T47D (cell line): ENCODE data around the gene RHOB.

Source experiments
- DNase-seq, 2 experiments: peaks; one replicate each; pipeline versions ENCODE4 v3.0.0 to v3.0.0-alpha.2; 2011 to 2012; ENCODE audit warnings: low read depth in 1 of 2, low spot score in 1 of 2
- JUND ChIP-seq: IDR thresholded peaks from 2 replicates; pipeline ENCODE4 v1.6.1; 2012; ENCODE audit warnings: low read depth
- in situ Hi-C: cut with HindIII; loops from 2 replicates; pipeline ENCODE4 v1.10.0; 2016; ENCODE audit warnings: low sequenced_read_pairs, low pct_unique_long_range_greater_than_20kb

Gene RHOB

DNA sequence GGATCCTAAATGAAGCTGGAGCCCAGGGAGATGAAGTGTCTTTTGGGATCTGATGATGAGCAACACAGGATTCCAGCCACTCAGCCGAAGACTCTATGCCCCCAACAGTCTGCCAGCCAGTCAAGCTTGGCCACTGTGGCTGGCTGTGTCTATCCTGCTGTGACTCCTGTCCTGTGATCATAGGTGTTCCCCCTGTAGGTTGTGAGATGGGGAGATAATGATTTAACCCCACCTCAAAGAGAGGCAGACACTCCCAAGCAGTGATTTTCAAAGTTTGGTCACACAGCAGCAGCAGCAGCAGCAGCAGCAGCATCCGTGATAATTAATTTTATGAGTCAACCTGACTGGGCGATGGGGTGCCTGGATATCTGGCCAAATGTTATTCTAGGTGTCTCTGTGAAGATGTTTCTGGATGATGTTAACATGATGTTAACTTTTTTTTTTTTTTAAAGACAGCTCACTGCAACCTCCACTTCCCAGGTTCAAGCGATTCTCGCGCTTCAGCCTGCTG is 21.4 kb upstream of the RHOB start:
- in situ Hi-C loops, result loop anchor here (25.0 kb wide), 1 partner anchor 212 kb away; no protein-coding TSS in a partner anchor
- no peak for DNase-seq

GRCh38 chr2:20425884-20426283 is 21.0 kb upstream of the RHOB start:
- no peak for TF ChIP-seq JUND
- no peak for DNase-seq
- in situ Hi-C loops, result loop anchor here (25.0 kb wide), 1 partner anchor 211 kb away; no protein-coding TSS in a partner anchor

More for the DNA sequence above, 21.4 kb upstream of the RHOB start:
- TF ChIP-seq JUND, result no peak

DNA sequence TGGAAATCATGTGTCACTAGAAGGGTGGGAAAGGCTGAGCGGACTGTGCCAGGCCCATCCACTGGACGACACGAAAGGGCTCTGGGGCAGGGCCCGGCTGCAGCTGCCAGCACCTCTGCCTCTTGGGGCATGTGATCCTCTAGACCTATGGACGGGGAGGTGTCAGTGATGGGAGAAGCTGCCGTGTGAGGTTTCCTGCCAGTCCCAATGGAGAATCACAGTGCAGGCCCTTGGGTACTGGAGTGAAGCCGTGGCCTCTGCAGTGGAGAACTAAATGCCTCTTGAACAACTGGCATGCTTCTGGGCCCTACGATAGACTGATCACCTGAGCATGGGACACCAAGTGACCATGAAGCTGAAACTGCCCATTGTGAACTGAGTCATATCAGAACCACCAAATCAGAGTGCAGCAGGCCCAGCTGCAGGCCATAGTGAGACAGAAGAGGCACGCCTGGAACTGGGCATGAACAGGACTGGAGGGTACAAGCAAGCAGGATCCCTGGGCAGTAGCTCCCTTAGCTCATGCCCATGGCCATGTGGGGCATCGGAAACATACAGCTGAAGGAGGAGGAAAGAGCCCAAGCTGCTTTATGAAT is 18.8 kb upstream of the RHOB start:
- in situ Hi-C loops, result loop anchor here (25.0 kb wide), 1 partner anchor 209 kb away; no protein-coding TSS in a partner anchor
- no peak for DNase-seq
- TF ChIP-seq JUND, result no peak

- DNase-seq, result no peak
- in situ Hi-C loops, result loop anchor here (25.0 kb wide), 1 partner anchor 208 kb away; no protein-coding TSS in a partner anchor
- no peak for TF ChIP-seq JUND
Measured at GRCh38 chr2:20428717-20429490, 18.0 kb upstream of the RHOB start.

GRCh38 chr2:20429528-20429927 is 17.3 kb upstream of the RHOB start:
- no peak for DNase-seq
- TF ChIP-seq JUND, result no peak

GRCh38 chr2:20430035-20430434 is 16.8 kb upstream of the RHOB start:
- in situ Hi-C loops, result loop anchor here (25.0 kb wide), 1 partner anchor 207 kb away; no protein-coding TSS in a partner anchor
- DNase-seq, result no peak
- TF ChIP-seq JUND, result no peak

More at GRCh38 chr2:20429528-20429927, 17.3 kb upstream of the RHOB start:
- in situ Hi-C loops, result loop anchor here (25.0 kb wide), 1 partner anchor 208 kb away; no protein-coding TSS in a partner anchor

DNA sequence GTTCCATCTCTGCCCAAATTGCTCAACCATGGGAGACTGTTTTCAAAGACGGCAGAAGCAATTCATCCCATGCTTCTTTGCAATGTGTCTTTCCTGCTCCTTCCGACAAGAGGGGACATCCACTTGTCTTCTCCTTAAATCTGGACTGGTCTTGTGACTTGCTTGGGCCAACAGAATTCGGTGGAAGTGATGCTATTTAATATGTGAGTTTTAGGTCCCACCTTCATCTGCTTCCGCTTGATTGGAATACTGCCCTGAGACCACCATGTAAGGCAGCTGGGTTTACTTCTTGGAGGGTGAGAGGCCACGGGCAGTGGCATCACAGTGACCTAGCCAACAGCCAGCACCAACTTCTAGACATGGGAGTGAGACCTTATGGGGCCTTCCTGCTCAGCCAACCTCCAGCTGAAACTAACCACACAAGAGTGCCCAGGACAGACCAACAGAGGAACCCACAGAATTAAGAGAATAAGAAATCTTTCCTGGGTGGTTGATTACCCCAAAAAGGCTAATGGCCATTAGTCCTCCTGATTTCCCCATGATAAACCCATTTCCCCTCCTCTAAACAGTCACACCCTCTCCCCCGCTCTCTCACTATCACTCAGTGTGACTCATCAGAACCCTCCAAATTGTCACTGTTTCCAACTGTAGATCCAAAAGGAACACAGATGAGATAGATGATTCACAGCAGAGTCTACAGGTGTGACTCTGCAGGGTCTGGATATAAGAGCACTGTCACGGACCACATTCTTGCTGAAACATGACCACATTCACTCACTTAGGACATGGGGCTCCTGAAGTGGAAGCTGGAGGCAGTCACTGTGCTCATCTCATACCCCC is 16.2 kb upstream of the RHOB start:
- TF ChIP-seq JUND, result no peak
- no peak for DNase-seq
- in situ Hi-C loops, result loop anchor here (25.0 kb wide), 1 partner anchor 207 kb away; no protein-coding TSS in a partner anchor

DNA sequence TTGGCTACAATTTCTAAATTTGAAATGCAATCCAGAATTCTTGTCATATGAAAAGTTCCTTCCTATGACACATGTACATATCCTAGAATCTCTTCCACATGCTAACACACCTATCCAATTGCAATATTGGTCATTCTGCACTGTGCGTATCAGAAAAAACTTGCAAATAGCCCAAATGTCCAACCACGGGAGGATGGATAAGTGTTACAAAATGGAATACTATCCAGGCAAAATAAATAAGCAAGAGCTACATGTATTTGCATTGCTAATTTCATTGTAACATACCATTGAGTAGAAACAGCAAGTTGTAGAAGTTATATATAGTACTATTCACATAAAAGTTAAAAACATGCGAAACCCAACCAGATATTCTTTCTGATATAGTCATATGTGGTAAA is 15.6 kb upstream of the RHOB start:
- in situ Hi-C loops, result loop anchor here (25.0 kb wide), 1 partner anchor 206 kb away; no protein-coding TSS in a partner anchor
- DNase-seq, result no peak
- no peak for TF ChIP-seq JUND

- in situ Hi-C loops, result loop anchor here (25.0 kb wide), 1 partner anchor 206 kb away; no protein-coding TSS in a partner anchor
- no peak for DNase-seq
- no peak for TF ChIP-seq JUND
Measured at GRCh38 chr2:20431772-20432171, 15.1 kb upstream of the RHOB start.

GRCh38 chr2:20432714-20433113 is 14.2 kb upstream of the RHOB start:
- no peak for TF ChIP-seq JUND
- no peak for DNase-seq
- in situ Hi-C loops, result loop anchor here (25.0 kb wide), 1 partner anchor 205 kb away; no protein-coding TSS in a partner anchor

DNA sequence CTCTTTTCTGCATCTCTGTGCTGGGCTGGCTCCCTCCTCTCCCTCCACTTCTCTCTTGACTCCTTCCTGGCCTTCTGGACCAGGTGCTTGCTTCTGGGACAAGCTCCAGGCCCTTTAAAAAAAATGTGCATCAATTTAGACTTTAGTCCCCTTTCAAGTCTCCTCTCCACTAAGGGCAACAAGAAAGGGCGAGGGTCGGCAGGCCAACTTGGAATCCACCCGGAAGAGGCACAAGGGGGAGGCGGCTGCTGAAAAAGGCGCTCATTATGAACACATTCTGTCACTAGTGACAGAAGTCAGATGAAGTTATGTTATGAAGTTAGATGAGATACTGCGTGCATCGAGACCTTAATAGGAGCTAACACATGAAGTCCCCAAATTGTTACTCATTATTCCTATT is 13.6 kb upstream of the RHOB start:
- DNase-seq, result no peak
- no peak for TF ChIP-seq JUND
- in situ Hi-C loops, result loop anchor here (25.0 kb wide), 1 partner anchor 204 kb away; no protein-coding TSS in a partner anchor

- no peak for DNase-seq
- in situ Hi-C loops, result loop anchor here (25.0 kb wide), 1 partner anchor 203 kb away; no protein-coding TSS in a partner anchor
- no peak for TF ChIP-seq JUND
Measured at GRCh38 chr2:20433946-20434553, 12.8 kb upstream of the RHOB start.
